IMR-90 (cell line): ENCODE measurements around the gene SPARC.

ENCODE experiments used
- CHD1 ChIP-seq: IDR thresholded peaks from 2 replicates; pipeline ENCODE4 v1.6.1; 2012; ENCODE audit warnings: low read depth, low read length, improper control_type of control experiment
- NFE2L2 ChIP-seq: fragments of 150-350 bp; IDR thresholded peaks from 2 replicates; pipeline ENCODE4 v1.6.1; 2016; ENCODE audit warnings: low read depth, mild to moderate bottlenecking, low read length
- POLR2A ChIP-seq: IDR thresholded peaks from 2 replicates; pipeline ENCODE4 v1.6.1; 2012; ENCODE audit warnings: mild to moderate bottlenecking, low read depth, low read length
- RFX5 ChIP-seq: IDR thresholded peaks from 2 replicates; pipeline ENCODE4 v1.8.0; 2012; ENCODE audit warnings: low read depth, mild to moderate bottlenecking, low read length, moderate library complexity
- TF ChIP-seq, protein P1 (sequence below): conservative IDR thresholded peaks from 2 replicates; pipeline ENCODE4 v1.5.1; 2012; ENCODE audit warnings: mild to moderate bottlenecking, low read depth, low read length, improper control_type of control experiment
- TF ChIP-seq, protein P2 (sequence below): fragments of 150-350 bp; IDR thresholded peaks from 2 replicates; pipeline ENCODE4 v1.6.1; 2016; ENCODE audit warnings: low read depth, mild to moderate bottlenecking, low read length, moderate library complexity, borderline replicate concordance

DNA sequence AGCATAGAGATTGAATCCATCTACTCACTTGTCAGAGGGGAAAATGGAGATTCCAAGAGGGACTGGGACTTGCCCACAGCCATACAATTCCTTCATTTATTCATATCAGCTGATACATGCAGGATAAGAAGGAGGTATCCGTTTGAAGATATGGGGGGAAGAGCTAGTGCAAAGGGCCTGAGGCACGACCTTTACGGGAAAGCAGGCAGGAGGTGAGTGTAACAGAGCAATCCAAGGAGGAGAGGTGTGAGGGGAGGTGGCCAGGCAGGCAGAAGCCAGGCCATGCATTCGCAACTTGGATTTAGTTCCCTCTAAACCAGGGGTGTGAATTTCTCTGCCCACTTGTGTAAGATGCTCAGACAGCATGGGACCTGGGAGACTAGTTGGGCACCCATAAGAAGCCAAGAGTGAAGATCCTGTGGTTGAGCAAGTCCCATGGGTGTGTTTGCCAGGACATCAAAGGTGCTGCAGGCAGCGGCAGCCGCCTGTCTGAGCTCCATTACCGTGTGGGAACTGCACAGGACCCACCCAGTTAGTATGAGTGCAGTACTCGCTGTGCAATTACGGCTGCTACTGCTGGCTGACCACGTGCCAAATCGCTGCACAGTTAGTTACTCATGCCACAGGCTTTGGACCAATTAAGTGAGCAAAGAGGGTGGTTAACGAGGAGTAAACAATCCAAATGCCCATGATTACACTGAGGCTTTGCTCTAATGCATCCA is 64.2 kb downstream of the SPARC start:
- TF ChIP-seq RFX5 = no peak
- TF ChIP-seq POLR2A = no peak
- TF ChIP-seq, protein P1, sequence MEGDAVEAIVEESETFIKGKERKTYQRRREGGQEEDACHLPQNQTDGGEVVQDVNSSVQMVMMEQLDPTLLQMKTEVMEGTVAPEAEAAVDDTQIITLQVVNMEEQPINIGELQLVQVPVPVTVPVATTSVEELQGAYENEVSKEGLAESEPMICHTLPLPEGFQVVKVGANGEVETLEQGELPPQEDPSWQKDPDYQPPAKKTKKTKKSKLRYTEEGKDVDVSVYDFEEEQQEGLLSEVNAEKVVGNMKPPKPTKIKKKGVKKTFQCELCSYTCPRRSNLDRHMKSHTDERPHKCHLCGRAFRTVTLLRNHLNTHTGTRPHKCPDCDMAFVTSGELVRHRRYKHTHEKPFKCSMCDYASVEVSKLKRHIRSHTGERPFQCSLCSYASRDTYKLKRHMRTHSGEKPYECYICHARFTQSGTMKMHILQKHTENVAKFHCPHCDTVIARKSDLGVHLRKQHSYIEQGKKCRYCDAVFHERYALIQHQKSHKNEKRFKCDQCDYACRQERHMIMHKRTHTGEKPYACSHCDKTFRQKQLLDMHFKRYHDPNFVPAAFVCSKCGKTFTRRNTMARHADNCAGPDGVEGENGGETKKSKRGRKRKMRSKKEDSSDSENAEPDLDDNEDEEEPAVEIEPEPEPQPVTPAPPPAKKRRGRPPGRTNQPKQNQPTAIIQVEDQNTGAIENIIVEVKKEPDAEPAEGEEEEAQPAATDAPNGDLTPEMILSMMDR = no peak
- TF ChIP-seq, protein P2, sequence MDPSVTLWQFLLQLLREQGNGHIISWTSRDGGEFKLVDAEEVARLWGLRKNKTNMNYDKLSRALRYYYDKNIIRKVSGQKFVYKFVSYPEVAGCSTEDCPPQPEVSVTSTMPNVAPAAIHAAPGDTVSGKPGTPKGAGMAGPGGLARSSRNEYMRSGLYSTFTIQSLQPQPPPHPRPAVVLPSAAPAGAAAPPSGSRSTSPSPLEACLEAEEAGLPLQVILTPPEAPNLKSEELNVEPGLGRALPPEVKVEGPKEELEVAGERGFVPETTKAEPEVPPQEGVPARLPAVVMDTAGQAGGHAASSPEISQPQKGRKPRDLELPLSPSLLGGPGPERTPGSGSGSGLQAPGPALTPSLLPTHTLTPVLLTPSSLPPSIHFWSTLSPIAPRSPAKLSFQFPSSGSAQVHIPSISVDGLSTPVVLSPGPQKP = no peak
- TF ChIP-seq CHD1 = no peak
- TF ChIP-seq NFE2L2 = no peak
